HT-29 (cell line): ENCODE measurements around the gene DAPK2. TPM values are rescaled to one million over a fixed set of nuclear protein-coding genes. Genes with fewer than 3 reads are reported as not detected.

Experiments
- DNase-seq: peaks from one replicate; pipeline ENCODE4 v3.0.0-alpha.2; 2015; ENCODE audit warnings: low spot score
- total RNA-seq: library from RNA; depleted of rRNA; stranded (reverse); fragments of >200 nt; shearing (Covaris generic); gene quantifications from 2 replicates; pipeline ENCODE4 v1.2.3, GENCODE V29; 2014

The DAPK2 gene
- total RNA-seq, 1 experiment from 2014 or later, result 4.4 TPM

GRCh38 chr15:63943829-63944680 lies 102.2 kb downstream of the DAPK2 start:
- DNase-seq, result no peak

- DNase-seq, result no peak
These were observed 103.6 kb downstream of the DAPK2 start for GRCh38 chr15:63942486-63943365.

- DNase-seq, result no peak
These were observed 104.4 kb downstream of the DAPK2 start for GRCh38 chr15:63941698-63942465.

GRCh38 chr15:63940966-63941620 lies 105.2 kb downstream of the DAPK2 start:
- DNase-seq, result no peak

GRCh38 chr15:63939531-63940130 lies 106.7 kb downstream of the DAPK2 start:
- DNase-seq, result no peak

GRCh38 chr15:63938486-63939061 lies 107.7 kb downstream of the DAPK2 start:
- no peak for DNase-seq

- DNase-seq, result no peak
These were observed 112.8 kb downstream of the DAPK2 start for GRCh38 chr15:63933522-63933921.

- DNase-seq, result no peak
These were observed 114.7 kb downstream of the DAPK2 start for GRCh38 chr15:63931556-63931955.

- no peak for DNase-seq
These were observed 116.3 kb downstream of the DAPK2 start for GRCh38 chr15:63930034-63930433.

- no peak for DNase-seq
These were observed 118.0 kb downstream of the DAPK2 start for GRCh38 chr15:63928185-63928842.

- no peak for DNase-seq
These were observed 122.0 kb downstream of the DAPK2 start for GRCh38 chr15:63923993-63924950.

- DNase-seq, result no peak
These were observed 123.4 kb downstream of the DAPK2 start for GRCh38 chr15:63922916-63923315.

- no peak for DNase-seq
These were observed 123.9 kb downstream of the DAPK2 start for GRCh38 chr15:63922261-63922904.

GRCh38 chr15:63920504-63921175 lies 125.6 kb downstream of the DAPK2 start:
- no peak for DNase-seq

GRCh38 chr15:63918901-63919348 lies 127.4 kb downstream of the DAPK2 start:
- DNase-seq, result no peak

- DNase-seq, result no peak
These were observed 128.0 kb downstream of the DAPK2 start for GRCh38 chr15:63918317-63918672.

GRCh38 chr15:63917588-63918316 lies 128.5 kb downstream of the DAPK2 start:
- DNase-seq, result no peak
